Occipital lobe (tissue), 2 donors: ENCODE data around the gene UBL4B. TPM values are rescaled to one million over a fixed set of nuclear protein-coding genes. Genes with fewer than 3 reads are reported as not detected.
"Not testable (repeated sequence)": the region's sequence is repeated elsewhere in the genome, so short reads cannot be mapped to it uniquely, and the experiment has no call there.

Source experiments
- DNase-seq: peaks from one replicate; lab custom pipeline; 2025; lab: John Stamatoyannopoulos, UW
- total RNA-seq: library from RNA; depleted of rRNA; stranded (reverse); fragments of >200 nt; gene quantifications from one replicate; pipeline ENCODE4 v1.2.3, GENCODE V29; 2014

The UBL4B gene
- total RNA-seq, result not detected

GRCh38 chr1:110112143-110112542 is at the start of gene UBL4B:
Gene UBL4B (plus strand): TSS chr1:110112443. CDS start chr1:110112535, 92 bp downstream.
- DNase-seq, result no peak

GRCh38 chr1:110062612-110063011 is 49.6 kb upstream of the UBL4B start:
- no peak for DNase-seq

GRCh38 chr1:110063781-110064180 is 48.5 kb upstream of the UBL4B start:
- no peak for DNase-seq

GRCh38 chr1:110064576-110065337 is 47.5 kb upstream of the UBL4B start:
- DNase-seq, result no peak

GRCh38 chr1:110065841-110066240 is 46.4 kb upstream of the UBL4B start:
- no peak for DNase-seq

- no peak for DNase-seq
These were observed 44.8 kb upstream of the UBL4B start for GRCh38 chr1:110067479-110067892.

GRCh38 chr1:110067893-110068645 is 44.2 kb upstream of the UBL4B start:
- DNase-seq, result no peak

- no peak for DNase-seq
These were observed 43.4 kb upstream of the UBL4B start for GRCh38 chr1:110068646-110069403.

GRCh38 chr1:110069404-110070281 is 42.6 kb upstream of the UBL4B start:
- no peak for DNase-seq

GRCh38 chr1:110070282-110070669 is 42.0 kb upstream of the UBL4B start:
- DNase-seq, result no peak

GRCh38 chr1:110070671-110071242 is 41.5 kb upstream of the UBL4B start, which contains the start of gene ALX3:
Gene ALX3 (minus strand): TSS chr1:110070672. CDS start chr1:110070612, 60 bp downstream.
- no peak for DNase-seq

- no peak for DNase-seq
These were observed 38.1 kb upstream of the UBL4B start for GRCh38 chr1:110074166-110074565.

- DNase-seq, result no peak
These were observed 35.3 kb upstream of the UBL4B start for GRCh38 chr1:110076789-110077500.

GRCh38 chr1:110079995-110080394 is 32.2 kb upstream of the UBL4B start:
- not testable (repeated sequence) for DNase-seq

GRCh38 chr1:110081061-110081460 is 31.2 kb upstream of the UBL4B start:
- no peak for DNase-seq

GRCh38 chr1:110082477-110082876 is 29.8 kb upstream of the UBL4B start:
- DNase-seq, result no peak

GRCh38 chr1:110083061-110083865 is 29.0 kb upstream of the UBL4B start:
- no peak for DNase-seq

- no peak for DNase-seq
These were observed 28.4 kb upstream of the UBL4B start for GRCh38 chr1:110083866-110084226.
